GM23248 (cell line): ENCODE data around the gene TMCC1. TPM values are rescaled to one million over a fixed set of nuclear protein-coding genes. Genes with fewer than 3 reads are reported as not detected.
A peak's percentile ranks its signal among the peaks of the same experiment; 100 is the strongest.

ENCODE experiments used
- DNase-seq: peaks from one replicate; pipeline ENCODE4 v3.0.0-alpha.2; 2015
- H2AFZ ChIP-seq: fragments of 200-600 bp; sonication (generic); 2 replicates; pipeline ENCODE4 v1.6.1; 2016; ENCODE audit warnings: antibody characterized with exemption
- H3F3A ChIP-seq: fragments of 200-600 bp; sonication (generic); 2 replicates; pipeline ENCODE4 v1.6.1; 2016; ENCODE audit warnings: mild to moderate bottlenecking, antibody characterized with exemption, mixed run types; ENCODE audit not compliant: insufficient read depth
- H3K27ac ChIP-seq: fragments of 200-600 bp; sonication (generic); 2 replicates; pipeline ENCODE4 v1.5.1; 2016; ENCODE audit warnings: mild to moderate bottlenecking
- H3K27me3 ChIP-seq: fragments of 200-600 bp; sonication (generic); replicated peaks from 2 replicates; pipeline ENCODE4 v1.6.1; 2016; ENCODE audit warnings: mild to moderate bottlenecking; ENCODE audit not compliant: insufficient read depth
- H3K36me3 ChIP-seq: fragments of 200-600 bp; sonication (generic); 2 replicates; pipeline ENCODE4 v1.6.1; 2016; ENCODE audit warnings: low read depth, mild to moderate bottlenecking
- H3K4me1 ChIP-seq: fragments of 200-600 bp; sonication (generic); 2 replicates; pipeline ENCODE4 v1.6.1; 2016; ENCODE audit warnings: mild to moderate bottlenecking; ENCODE audit not compliant: insufficient read depth
- H3K4me2 ChIP-seq: fragments of 200-600 bp; sonication (generic); one replicate; pipeline ENCODE4 v1.6.1; 2016; ENCODE audit warnings: mild to moderate bottlenecking; ENCODE audit not compliant: unreplicated experiment
- H3K4me3 ChIP-seq: fragments of 200-600 bp; sonication (generic); 2 replicates; pipeline ENCODE4 v1.5.1; 2016; ENCODE audit warnings: mild to moderate bottlenecking
- H3K79me2 ChIP-seq: fragments of 200-600 bp; sonication (generic); 2 replicates; pipeline ENCODE4 v1.6.1; 2016; ENCODE audit warnings: mild to moderate bottlenecking; ENCODE audit not compliant: insufficient read depth
- H3K9ac ChIP-seq: fragments of 200-600 bp; sonication (generic); 2 replicates; pipeline ENCODE4 v1.6.1; 2016; ENCODE audit warnings: mild to moderate bottlenecking
- H3K9me2 ChIP-seq: fragments of 200-600 bp; sonication (generic); 2 replicates; pipeline ENCODE4 v1.6.1; 2016; ENCODE audit warnings: mixed run types, mild to moderate bottlenecking, moderate library complexity; ENCODE audit not compliant: insufficient read depth
- H3K9me3 ChIP-seq: fragments of 200-600 bp; sonication (generic); one replicate; pipeline ENCODE4 v1.6.1; 2017; ENCODE audit warnings: low read depth
- H4K20me1 ChIP-seq: fragments of 200-600 bp; sonication (generic); 2 replicates; pipeline ENCODE4 v1.6.0; 2016; ENCODE audit not compliant: insufficient read depth
- EZH2 ChIP-seq: fragments of 200-600 bp; sonication (generic); IDR thresholded peaks from 2 replicates; pipeline ENCODE4 v1.6.1; 2018; ENCODE audit warnings: antibody characterized with exemption, mild to moderate bottlenecking; ENCODE audit not compliant: insufficient read depth, poor library complexity, severe bottlenecking
- EZH2phosphoT487 ChIP-seq: fragments of 200-600 bp; sonication (generic); IDR thresholded peaks from 2 replicates; pipeline ENCODE4 v1.6.1; 2018; ENCODE audit warnings: antibody characterized with exemption, moderate library complexity, mild to moderate bottlenecking, low read depth; ENCODE audit not compliant: insufficient read depth
- WGBS, 2 experiments: methylation state at CpG; one replicate each; pipeline ENCODE4 v1.1.6; 2015 to 2017; ENCODE audit warnings: low lambda C conversion rate in 2 of 2, low coverage in 1 of 2; ENCODE audit errors: missing lambda C conversion rate in 2 of 2; 5-methylcytosine and 5-hydroxymethylcytosine counted together
- in situ Hi-C: fragments of 300-500 bp; cut with MboI; formaldehyde crosslinking; loops from 2 replicates; pipeline ENCODE4 v1.15.0; 2020
- polyA plus RNA-seq: library from polyadenylated mRNA; unstranded; fragments of >200 nt; fragmentation: Nextera tagmentation; extraction: Ambion mirVana; gene quantifications from 2 replicates; pipeline ENCODE4 v1.2.1, GENCODE V29; 2016
- total RNA-seq: library from RNA; depleted of rRNA; stranded (reverse); fragments of >200 nt; shearing (Covaris generic); gene quantifications from 2 replicates; pipeline ENCODE4 v1.2.3, GENCODE V29; 2014

TMCC1 gene
- total and polyA plus RNA-seq, 2 experiments from 2014 or later, result 4.0 to 11.1 TPM

DNA sequence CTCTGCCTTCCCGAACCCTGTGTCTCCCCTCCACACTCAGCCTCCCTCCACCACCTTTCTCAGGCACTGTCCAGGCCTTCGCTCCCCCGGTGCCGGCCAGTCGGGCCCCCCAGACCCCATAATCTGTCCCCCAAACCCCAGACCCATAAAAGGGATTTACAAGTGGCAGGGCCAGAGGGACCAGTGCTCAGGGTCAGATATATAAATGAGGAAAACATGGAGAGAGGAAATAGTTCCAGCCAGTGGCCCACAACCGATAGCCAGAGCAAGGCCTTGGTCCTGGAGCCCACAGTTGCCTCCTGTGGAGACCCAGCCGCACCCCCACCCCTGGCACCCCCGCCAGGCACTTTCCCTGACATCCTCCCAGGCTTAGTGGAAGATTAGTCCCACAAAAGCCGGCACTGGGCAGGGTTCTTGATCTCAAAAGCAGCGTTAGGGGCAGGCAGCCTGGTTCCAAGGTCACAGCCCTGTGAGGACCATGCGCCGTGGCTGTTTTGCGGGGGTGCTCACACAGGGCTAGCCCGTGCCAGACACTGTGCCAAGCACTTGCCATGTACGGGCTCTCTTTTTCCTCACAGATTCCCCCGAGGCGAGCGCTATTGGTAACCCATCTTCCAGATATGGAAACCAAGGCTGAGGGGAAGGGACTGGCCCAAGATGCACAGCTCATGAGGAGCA, 286.0 kb downstream of the TMCC1 start:
- H3K27ac ChIP-seq, result peak overlapping the region; percentile 89
- H3K27me3 ChIP-seq, result no peaks in the 10 kb centered on the region
- H3K4me2 ChIP-seq, result peak overlapping the region; percentile 92
- no peaks in the 10 kb centered on the region for H4K20me1 ChIP-seq
- TF ChIP-seq EZH2phosphoT487 (no peak), EZH2 (no peak)
- peak overlapping the region; percentile 75 for H3K4me3 ChIP-seq
- no peaks in the 10 kb centered on the region for H3K9me3 ChIP-seq
- H3K4me1 ChIP-seq, result peaks cover 43% of the 10 kb centered on the region
- H3K79me2 ChIP-seq, result peaks cover 32% of the 10 kb centered on the region
- DNase-seq, result peak; percentile 27
- 51 to 52% methylated on average over 17 to 18 of the region's 18 CpGs for WGBS, 2 experiments
- H2AFZ ChIP-seq, result peak overlapping the region; percentile 82
- H3K9me2 ChIP-seq, result no peaks in the 10 kb centered on the region
- H3K9ac ChIP-seq, result peak overlapping the region; percentile 84
- H3K36me3 ChIP-seq, result no peaks in the 10 kb centered on the region
- in situ Hi-C loops, result loop anchor here (10.0 kb wide), 1 partner anchor 113 kb away; no protein-coding TSS in a partner anchor
- peaks cover 28% of the 10 kb centered on the region for H3F3A ChIP-seq

DNA sequence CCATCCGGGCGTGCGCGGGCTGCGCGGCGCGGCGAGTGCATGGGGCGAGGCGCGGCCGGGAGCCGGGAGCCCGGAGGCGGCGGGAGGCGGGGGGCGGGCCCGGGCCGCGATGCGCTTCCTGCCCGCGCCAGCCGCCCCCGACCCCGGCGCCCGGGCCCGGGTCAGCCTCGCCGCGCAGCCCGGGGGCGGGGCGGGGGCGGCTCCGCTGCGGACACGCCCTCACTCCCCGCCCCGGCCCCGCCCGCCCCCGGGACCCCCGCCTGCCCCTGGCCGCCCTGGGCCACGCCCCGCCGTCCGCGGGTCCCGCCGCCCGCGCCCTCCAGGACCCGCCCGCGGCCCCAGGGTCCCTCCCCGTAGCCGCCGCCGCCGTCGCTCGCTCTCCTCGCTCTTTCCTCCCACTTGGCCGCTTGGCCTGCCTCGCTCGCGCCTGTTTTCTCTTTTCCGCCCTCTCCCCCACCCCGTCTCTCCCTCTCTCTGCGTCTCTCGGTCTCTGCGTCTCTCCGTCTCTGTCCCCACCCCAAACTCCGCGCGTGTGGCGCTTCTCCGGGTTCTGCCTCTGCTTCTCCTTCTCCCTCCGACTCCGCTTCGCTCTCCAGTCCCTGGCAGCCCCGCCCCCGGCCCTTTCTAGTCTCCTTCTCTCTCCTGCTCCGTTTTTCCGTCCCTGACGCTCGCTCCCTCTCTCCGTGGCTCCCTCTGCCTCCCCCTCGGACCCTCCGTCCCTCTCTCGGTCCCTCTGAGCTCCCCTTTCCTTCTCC, 286.7 kb downstream of the TMCC1 start, which contains the start of gene PLXND1:
Gene PLXND1 (minus strand): TSS at position 41 of the 755 bp plus-strand sequence. CDS start 37 bp downstream, at position 4.
- H3K4me2 ChIP-seq, result peak within 1 kb of the TSS; percentile 92
- no peaks in the 10 kb centered on the region for H3K9me2 ChIP-seq
- H2AFZ ChIP-seq, result peak within 1 kb of the TSS; percentile 82
- H4K20me1 ChIP-seq, result no peaks in the 10 kb centered on the region
- peak within 1 kb of the TSS; percentile 75 for H3K4me3 ChIP-seq
- H3K9ac ChIP-seq, result peak within 1 kb of the TSS; percentile 84
- H3F3A ChIP-seq, result peaks cover 31% of the 10 kb centered on the region
- peak within 1 kb of the TSS; percentile 89 for H3K27ac ChIP-seq
- TF ChIP-seq EZH2, result no peak
- TF ChIP-seq EZH2phosphoT487, result no peak
- no peaks in the 10 kb centered on the region for H3K36me3 ChIP-seq
- H3K79me2 ChIP-seq, result peaks cover 39% of the 10 kb centered on the region
- peaks cover 37% of the 10 kb centered on the region for H3K4me1 ChIP-seq
- no peaks in the 10 kb centered on the region for H3K9me3 ChIP-seq
- peak; percentile 80 for DNase-seq
- no peaks in the 10 kb centered on the region for H3K27me3 ChIP-seq
- 0 to 2% methylated on average over 6 to 71 of the region's 96 CpGs for WGBS, 2 experiments
- in situ Hi-C loops, result loop anchor here (10.0 kb wide), 1 partner anchor 112 kb away; no protein-coding TSS in a partner anchor

DNA sequence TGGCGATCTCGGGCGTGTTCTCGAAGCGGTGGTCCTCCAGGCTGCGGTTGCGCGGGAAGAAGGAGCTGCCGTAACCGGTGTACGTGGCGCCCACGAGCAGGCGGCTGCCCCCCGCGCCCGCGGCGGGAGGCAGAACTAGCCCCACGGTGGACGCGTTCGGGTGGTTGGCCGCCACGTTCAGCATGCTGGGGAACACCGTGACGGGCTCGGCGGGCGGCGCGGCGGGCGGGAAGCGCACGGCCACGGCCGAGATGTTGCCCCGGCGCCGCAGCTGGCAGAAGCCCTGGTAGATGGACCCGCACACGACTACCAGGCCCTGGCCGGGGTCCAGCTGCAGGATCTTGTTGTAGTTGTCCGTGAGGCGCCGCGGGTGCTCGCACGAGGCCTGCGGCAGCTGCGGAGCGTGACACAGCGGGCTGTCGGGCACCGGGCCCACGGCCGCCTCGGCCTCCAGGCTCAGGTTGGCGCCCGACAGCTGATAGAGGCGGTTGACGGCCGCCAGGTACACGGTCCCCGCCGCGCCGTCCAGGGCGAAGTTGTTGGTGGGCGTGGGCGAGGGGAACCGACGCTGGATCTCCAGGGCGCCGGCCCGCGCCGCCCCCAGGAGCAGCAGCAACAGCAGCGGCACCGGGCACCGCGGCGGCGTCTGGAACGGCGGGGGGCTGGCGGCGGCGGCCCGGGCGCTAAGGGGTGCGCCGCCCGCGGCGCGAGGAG, 287.4 kb downstream of the TMCC1 start:
- no peaks in the 10 kb centered on the region for H3K27me3 ChIP-seq
- H2AFZ ChIP-seq, result peak overlapping the region; percentile 51; the same call in 1 of the 2 replicates
- peak overlapping the region; percentile 80 for H3K9ac ChIP-seq
- DNase-seq, result peak; percentile 85
- no peaks in the 10 kb centered on the region for H4K20me1 ChIP-seq
- no peaks in the 10 kb centered on the region for H3K36me3 ChIP-seq
- peak overlapping the region; percentile 75 for H3K4me2 ChIP-seq
- H3K9me2 ChIP-seq, result no peaks in the 10 kb centered on the region
- H3K4me1 ChIP-seq, result peaks cover 32% of the 10 kb centered on the region
- H3K9me3 ChIP-seq, result no peaks in the 10 kb centered on the region
- in situ Hi-C loops, result loop anchor here (10.0 kb wide), 1 partner anchor 111 kb away; no protein-coding TSS in a partner anchor
- TF ChIP-seq EZH2 (no peak), EZH2phosphoT487 (no peak)
- H3F3A ChIP-seq, result peaks cover 31% of the 10 kb centered on the region
- peaks cover 47% of the 10 kb centered on the region for H3K79me2 ChIP-seq
- peak overlapping the region; percentile 66 for H3K27ac ChIP-seq
- WGBS, 2 experiments, result 1 to 2% methylated on average over 53 to 95 of the region's 98 CpGs
- peak overlapping the region; percentile 72 for H3K4me3 ChIP-seq
